Breast epithelium (tissue), 3 donors: Measurements from ENCODE around the gene LSM3.

Experiments used
- CTCF ChIP-seq, 3 donors: fragments of 450-650 bp; IDR thresholded peaks; one replicate each; pipeline ENCODE4 v1.5.1; 2016 to 2017; ENCODE audit warnings: antibody characterized with exemption in 3 of 3, mild to moderate bottlenecking in 3 of 3, moderate library complexity in 3 of 3
- POLR2A ChIP-seq: fragments of 450-650 bp; IDR thresholded peaks from one replicate; pipeline ENCODE4 v1.6.1; 2016; ENCODE audit warnings: antibody characterized with exemption, mild to moderate bottlenecking, moderate library complexity
- POLR2AphosphoS5 ChIP-seq, 3 donors: sonication (generic); formaldehyde crosslinking; IDR thresholded peaks; one replicate each; pipeline ENCODE4 v1.6.1; 2017; ENCODE audit warnings: antibody characterized with exemption in 3 of 3

- TF ChIP-seq CTCF (IDR thresholded peaks at IDR 0.05) (no peak), POLR2A (no peak), POLR2AphosphoS5 (IDR thresholded peaks at IDR 0.05) (no peak)
Measured at GRCh38 chr3:14154895-14155440, 23.6 kb upstream of the LSM3 start.
